Ectodermal cell (in vitro differentiated cells): ENCODE results near the gene MCAT.
A peak's percentile ranks its signal among the peaks of the same experiment; 100 is the strongest.
"Not testable (repeated sequence)": the region's sequence is repeated elsewhere in the genome, so short reads cannot be mapped to it uniquely, and the experiment has no call there.

ENCODE experiments used
- H3K27ac ChIP-seq: 2 replicates; pipeline ENCODE4 v1.7.0; 2013; ENCODE audit warnings: mild to moderate bottlenecking, low read depth, low read length; ENCODE audit not compliant: insufficient read depth, poor library complexity, severe bottlenecking
- H3K27me3 ChIP-seq: 2 replicates; pipeline ENCODE4 v1.7.0; 2013; ENCODE audit warnings: mild to moderate bottlenecking, low read length; ENCODE audit not compliant: insufficient read depth, control insufficient read depth, poor library complexity, severe bottlenecking
- H3K36me3 ChIP-seq: one replicate; pipeline ENCODE4 v1.7.0; 2013; ENCODE audit warnings: low read length; ENCODE audit not compliant: control insufficient read depth, insufficient read depth
- H3K4me1 ChIP-seq: one replicate; pipeline ENCODE4 v1.7.0; 2013; ENCODE audit warnings: low read length; ENCODE audit not compliant: control insufficient read depth, insufficient read depth
- H3K4me3 ChIP-seq: 2 replicates; pipeline ENCODE4 v1.7.0; 2013; ENCODE audit warnings: low read depth, low read length, control low read depth; ENCODE audit not compliant: insufficient read depth
- H3K9me3 ChIP-seq: 2 replicates; pipeline ENCODE4 v1.7.0; 2013; ENCODE audit warnings: mild to moderate bottlenecking, low read length, moderate library complexity; ENCODE audit not compliant: control insufficient read depth
- whole genome bisulfite sequencing, 2 experiments: methylation state at CpG; one replicate each; pipeline ENCODE4 v1.1.7; 2013; ENCODE audit warnings: missing lambda C conversion rate in 2 of 2; 5-methylcytosine and 5-hydroxymethylcytosine counted together

The MCAT gene

DNA sequence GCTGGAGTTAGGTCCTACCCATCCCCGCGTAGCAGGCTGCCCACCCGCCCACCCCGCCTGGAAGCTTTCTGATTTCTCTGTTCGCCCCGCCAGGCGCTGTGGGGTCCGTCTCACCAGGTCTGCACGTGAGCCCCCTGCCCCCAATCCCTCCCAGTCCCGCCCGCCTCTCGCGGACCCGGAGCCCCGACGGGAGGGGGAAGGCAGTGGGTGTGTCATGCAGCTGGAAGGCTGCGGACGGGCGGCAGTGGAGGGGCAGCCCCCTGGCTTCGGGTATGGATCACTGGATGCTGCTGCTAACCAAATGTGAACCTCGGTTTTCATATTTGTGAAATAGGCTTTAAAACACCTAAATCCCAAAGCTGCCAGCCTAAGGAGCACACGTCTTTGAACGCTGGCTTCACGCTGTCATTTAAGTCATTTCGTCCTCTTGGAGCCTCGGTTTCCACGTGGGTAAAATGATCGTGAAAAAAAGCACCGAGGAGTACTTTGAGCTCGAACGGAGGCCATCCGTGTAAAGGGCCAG, 33.2 kb downstream of the MCAT start:
- Histone ChIP-seq H3K27ac (no peak overlapping the region), H3K4me3 (peak overlapping the region; percentile 44), H3K27me3 (peaks cover 56% of the 10 kb centered on the region), H3K36me3 (no peaks in the 10 kb centered on the region), H3K4me1 (no peaks in the 10 kb centered on the region), H3K9me3 (no peaks in the 10 kb centered on the region)
- WGBS, 2 experiments, result 1% methylated on average over 32 of the region's 32 CpGs

- no peaks in the 10 kb centered on the region for H3K9me3 ChIP-seq
- no peak overlapping the region for H3K4me3 ChIP-seq
- no peaks in the 10 kb centered on the region for H3K4me1 ChIP-seq
- no peak overlapping the region for H3K27ac ChIP-seq
- 29 to 35% methylated on average over 5 of the region's 5 CpGs for WGBS, 2 experiments
- H3K27me3 ChIP-seq, result peaks cover 56% of the 10 kb centered on the region
- no peaks in the 10 kb centered on the region for H3K36me3 ChIP-seq
These were observed 33.7 kb downstream of the MCAT start for GRCh38 chr22:43109511-43109910.

- 90 to 91% methylated on average over 8 of the region's 8 CpGs for WGBS, 2 experiments
These were observed 36.9 kb downstream of the MCAT start for GRCh38 chr22:43106302-43106701.

DNA sequence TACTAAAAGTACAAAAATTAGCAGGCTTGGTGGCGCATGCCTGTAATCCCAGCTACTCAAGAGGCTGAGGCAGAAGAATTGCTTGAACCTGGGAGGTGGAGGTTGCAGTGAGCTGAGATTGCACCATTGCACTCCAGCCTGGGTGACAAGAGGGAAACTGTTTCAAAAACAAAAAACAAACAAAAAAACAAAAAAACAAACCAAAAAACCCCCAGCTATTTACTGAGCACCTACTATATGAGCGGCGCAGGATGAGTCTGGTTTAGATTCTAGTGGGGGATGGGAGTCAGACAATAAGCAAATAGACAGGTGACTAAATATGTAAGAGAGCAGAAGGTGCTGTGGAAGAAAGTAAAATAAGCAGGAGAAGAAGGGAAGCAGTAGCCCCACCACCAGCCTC, 38.2 kb downstream of the MCAT start:
- H3K27ac ChIP-seq, H3K36me3 ChIP-seq, H3K4me3 ChIP-seq, H3K9me3 ChIP-seq: not testable (repeated sequence)
- Histone ChIP-seq H3K4me1 (peaks cover 10% of the 10 kb centered on the region), H3K27me3 (peaks cover 17% of the 10 kb centered on the region)
- 92 to 97% methylated on average over 3 of the region's 3 CpGs for WGBS, 2 experiments

More at GRCh38 chr22:43106302-43106701, 36.9 kb downstream of the MCAT start:
- no peak overlapping the region for H3K27ac ChIP-seq
- H3K36me3 ChIP-seq, result no peaks in the 10 kb centered on the region
- peaks cover 30% of the 10 kb centered on the region for H3K27me3 ChIP-seq
- H3K4me3 ChIP-seq, result no peak overlapping the region
- H3K4me1 ChIP-seq, result peaks cover 10% of the 10 kb centered on the region
- no peaks in the 10 kb centered on the region for H3K9me3 ChIP-seq

- peak overlapping the region; percentile 38 for H3K27ac ChIP-seq
- WGBS, 2 experiments, result 66 to 72% methylated on average over 15 of the region's 15 CpGs
- H3K27me3 ChIP-seq, H3K4me3 ChIP-seq, H3K36me3 ChIP-seq, H3K9me3 ChIP-seq: not testable (repeated sequence)
- H3K4me1 ChIP-seq, result peaks cover 10% of the 10 kb centered on the region
These were observed 39.1 kb downstream of the MCAT start for GRCh38 chr22:43104056-43104625.

GRCh38 chr22:43101306-43101705, 41.9 kb downstream of the MCAT start:
- H3K36me3 ChIP-seq, result no peaks in the 10 kb centered on the region
- peaks cover 3% of the 10 kb centered on the region for H3K9me3 ChIP-seq
- 91 to 92% methylated on average over 7 of the region's 7 CpGs for WGBS, 2 experiments
- H3K4me1 ChIP-seq, result peaks cover 10% of the 10 kb centered on the region
- no peak overlapping the region for H3K27ac ChIP-seq
- H3K4me3 ChIP-seq, result no peak overlapping the region
- no peaks in the 10 kb centered on the region for H3K27me3 ChIP-seq

GRCh38 chr22:43100225-43100624, 43.0 kb downstream of the MCAT start:
- 86 to 91% methylated on average over 5 of the region's 5 CpGs for WGBS, 2 experiments
- Histone ChIP-seq H3K36me3 (no peaks in the 10 kb centered on the region), H3K27ac (no peak overlapping the region), H3K4me3 (no peak overlapping the region), H3K27me3 (no peaks in the 10 kb centered on the region), H3K4me1 (peaks cover 10% of the 10 kb centered on the region), H3K9me3 (peaks cover 3% of the 10 kb centered on the region)

GRCh38 chr22:43099095-43099494, 44.1 kb downstream of the MCAT start:
- no peaks in the 10 kb centered on the region for H3K36me3 ChIP-seq
- no peaks in the 10 kb centered on the region for H3K27me3 ChIP-seq
- H3K9me3 ChIP-seq, result peaks cover 3% of the 10 kb centered on the region
- H3K4me1 ChIP-seq, result peaks cover 8% of the 10 kb centered on the region
- no peak overlapping the region for H3K27ac ChIP-seq
- no peak overlapping the region for H3K4me3 ChIP-seq
- 85 to 94% methylated on average over 4 of the region's 4 CpGs for WGBS, 2 experiments

- Histone ChIP-seq H3K4me1 (peaks cover under 1% of the 10 kb centered on the region), H3K36me3 (no peaks in the 10 kb centered on the region), H3K4me3 (no peak overlapping the region), H3K27ac (no peak overlapping the region), H3K9me3 (peaks cover 3% of the 10 kb centered on the region), H3K27me3 (no peaks in the 10 kb centered on the region)
- 86 to 87% methylated on average over 4 of the region's 4 CpGs for WGBS, 2 experiments
These were observed 44.8 kb downstream of the MCAT start for GRCh38 chr22:43098356-43098755.

DNA sequence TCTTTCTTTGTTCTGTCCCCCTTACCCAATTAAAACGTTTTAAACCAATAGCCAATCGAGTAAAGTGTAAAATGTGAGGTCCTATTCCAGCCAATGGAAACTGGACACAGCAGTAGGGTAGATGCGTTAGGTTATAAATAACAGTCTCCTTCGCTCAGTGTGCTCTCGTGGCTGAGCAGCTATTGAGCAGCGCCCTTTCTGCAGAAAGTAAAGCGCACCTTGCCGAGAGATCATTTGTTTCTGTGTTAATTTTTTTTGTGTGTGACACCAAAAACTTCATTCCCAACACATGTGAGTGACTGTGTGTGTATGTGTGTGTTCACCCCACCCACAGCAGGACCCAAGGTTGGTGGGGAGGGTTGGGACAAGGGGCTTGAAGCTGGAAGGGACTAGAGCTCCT, 46.8 kb downstream of the MCAT start:
- Histone ChIP-seq H3K4me1 (no peaks in the 10 kb centered on the region), H3K27ac (no peak overlapping the region), H3K4me3 (no peak overlapping the region), H3K27me3 (no peaks in the 10 kb centered on the region), H3K9me3 (peaks cover 3% of the 10 kb centered on the region), H3K36me3 (no peaks in the 10 kb centered on the region)
- 92 to 93% methylated on average over 7 of the region's 8 CpGs for WGBS, 2 experiments

- H3K4me1 ChIP-seq, result no peaks in the 10 kb centered on the region
- WGBS, 2 experiments, result 90 to 92% methylated on average over 4 of the region's 4 CpGs
- H3K36me3 ChIP-seq, result no peaks in the 10 kb centered on the region
These were observed 48.6 kb downstream of the MCAT start for GRCh38 chr22:43094551-43094950.

More at GRCh38 chr22:43094551-43094950, 48.6 kb downstream of the MCAT start:
- Histone ChIP-seq H3K27ac (no peak overlapping the region), H3K9me3 (peaks cover 3% of the 10 kb centered on the region), H3K27me3 (no peaks in the 10 kb centered on the region), H3K4me3 (no peak overlapping the region)
